HG03066 (cell line): ENCODE measurements around the gene ABCA13.

ENCODE experiments used
- ATAC-seq: cut with Tn5 transposase; IDR thresholded peaks from one replicate; pipeline ENCODE4 v1.9.1; 2021; ENCODE audit warnings: low read depth; ENCODE audit not compliant: unreplicated experiment

Gene ABCA13

GRCh38 chr7:48610705-48611104, 439.4 kb downstream of the ABCA13 start:
- no peak for ATAC-seq

GRCh38 chr7:48611993-48612392, 440.7 kb downstream of the ABCA13 start:
- no peak for ATAC-seq

- no peak for ATAC-seq
Measured at GRCh38 chr7:48617508-48617907, 446.2 kb downstream of the ABCA13 start.

DNA sequence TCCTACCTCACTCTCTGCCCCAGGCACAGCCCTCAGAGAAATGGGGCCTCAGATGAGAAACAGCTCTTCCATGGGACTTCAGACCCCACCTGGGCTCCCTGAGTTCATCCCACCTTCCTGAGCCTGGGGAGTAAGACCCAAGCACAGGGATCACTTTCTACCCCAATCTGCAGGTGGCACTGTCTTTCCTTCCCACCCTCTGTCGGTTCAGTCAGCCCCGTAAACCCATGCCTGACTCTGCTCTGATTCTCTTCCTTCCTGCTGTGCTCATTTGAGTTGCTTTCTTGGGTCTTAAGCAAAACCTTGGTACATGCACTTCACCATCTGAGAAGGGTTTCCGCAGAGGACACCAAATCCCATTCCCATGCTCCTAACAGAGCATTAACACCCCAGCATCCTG, 446.7 kb downstream of the ABCA13 start:
- ATAC-seq = no peak

GRCh38 chr7:48621076-48621475, 449.8 kb downstream of the ABCA13 start:
- ATAC-seq = no peak

- ATAC-seq = no peak
Measured at GRCh38 chr7:48627164-48627563, 455.9 kb downstream of the ABCA13 start.

- no peak for ATAC-seq
Measured at GRCh38 chr7:48628793-48629349, 457.6 kb downstream of the ABCA13 start.

DNA sequence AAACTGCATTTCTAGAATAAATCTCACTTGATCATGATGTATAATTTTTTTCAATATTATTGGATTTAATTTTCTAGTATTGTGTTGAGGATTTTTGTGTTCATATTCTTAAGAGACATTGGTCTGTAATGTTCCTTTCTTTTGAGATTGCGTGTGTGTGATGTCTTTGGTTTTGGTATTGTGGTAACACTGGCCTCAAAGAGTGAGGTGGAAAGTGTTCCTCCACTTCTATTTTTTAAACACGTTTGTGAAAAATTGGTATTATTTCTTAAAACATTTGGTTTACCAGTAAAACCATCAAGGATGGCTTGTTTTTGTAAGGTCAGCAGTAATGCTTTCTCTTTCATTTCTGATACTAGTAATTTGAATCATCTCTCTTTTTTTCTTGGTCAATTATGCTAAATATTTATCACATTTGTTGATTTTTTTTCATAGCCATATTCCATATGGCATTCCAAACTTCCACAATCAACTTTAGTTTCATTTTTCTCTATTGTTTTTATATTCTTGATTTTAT, 462.9 kb downstream of the ABCA13 start:
- ATAC-seq = no peak

- ATAC-seq = no peak
Measured at GRCh38 chr7:48635796-48636195, 464.5 kb downstream of the ABCA13 start.

DNA sequence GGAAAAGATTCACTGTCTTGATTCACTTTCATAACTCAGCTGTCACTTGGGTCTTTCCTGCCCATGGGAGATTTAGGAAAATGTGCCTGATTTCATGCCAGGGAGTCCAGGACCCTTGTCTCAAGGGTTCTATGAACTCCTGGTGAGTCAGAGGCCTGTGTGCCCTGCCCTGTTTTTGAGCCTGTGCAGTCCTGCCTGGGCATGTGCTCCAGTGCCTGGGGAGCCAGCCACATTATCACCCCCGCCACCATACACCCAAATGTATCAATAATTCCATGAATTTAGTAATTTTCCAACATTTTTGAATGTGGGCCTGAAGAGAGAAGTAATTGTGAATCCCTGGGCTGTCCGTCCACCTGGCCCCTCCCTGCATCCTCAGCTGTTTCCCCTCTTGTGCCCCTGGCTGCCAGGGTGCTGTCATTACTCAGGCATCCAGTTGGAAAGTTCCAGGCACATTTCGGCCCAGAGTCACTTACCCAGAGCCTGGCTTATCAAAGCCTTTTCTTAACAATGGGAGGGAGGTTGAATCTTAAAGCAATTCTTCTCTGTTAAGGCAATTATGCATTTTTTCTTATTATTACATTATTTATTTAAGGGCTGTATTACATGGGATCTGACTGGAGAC, 465.2 kb downstream of the ABCA13 start:
- ATAC-seq = no peak

GRCh38 chr7:48637382-48637781, 466.1 kb downstream of the ABCA13 start:
- ATAC-seq = no peak

DNA sequence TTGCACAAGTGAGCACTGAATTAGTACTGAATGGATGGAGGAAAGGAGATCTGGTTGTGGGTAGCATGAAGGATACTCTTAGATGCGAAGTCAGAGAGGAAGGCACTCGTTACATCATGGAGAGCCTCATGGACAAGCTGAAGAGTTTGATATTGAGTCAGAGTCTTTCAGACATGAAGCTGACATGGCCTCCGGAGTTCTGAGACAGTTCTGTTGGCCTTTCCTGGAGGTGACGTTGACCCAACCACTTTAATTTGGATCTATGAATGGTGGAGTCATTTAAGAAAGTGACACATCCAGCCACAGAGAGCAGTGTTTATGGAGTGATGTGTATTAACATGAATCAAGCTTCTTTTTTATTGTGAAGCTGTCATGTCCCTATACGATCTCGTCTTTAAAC, 466.8 kb downstream of the ABCA13 start:
- no peak for ATAC-seq

- ATAC-seq = no peak
Measured at GRCh38 chr7:48643431-48644013, 472.3 kb downstream of the ABCA13 start.

DNA sequence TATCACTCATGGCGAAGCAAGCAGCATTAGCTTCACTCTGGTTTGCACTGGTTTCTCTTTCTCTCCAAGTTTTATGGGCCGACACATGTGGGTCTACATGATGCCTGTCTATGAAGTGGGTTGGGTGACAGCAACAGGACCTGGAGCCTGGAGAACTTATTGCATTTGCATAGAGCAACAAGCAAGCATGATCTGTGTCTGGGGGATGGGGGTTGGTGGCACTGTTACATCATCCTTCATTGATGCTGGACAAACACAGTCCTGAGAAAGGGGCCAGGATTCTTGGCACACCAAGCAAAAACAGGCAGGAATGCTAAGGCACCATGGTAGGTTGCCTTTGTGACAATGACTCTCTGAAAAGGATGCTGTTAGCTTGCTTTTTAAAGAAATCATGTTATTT, 486.9 kb downstream of the ABCA13 start:
- ATAC-seq = no peak

DNA sequence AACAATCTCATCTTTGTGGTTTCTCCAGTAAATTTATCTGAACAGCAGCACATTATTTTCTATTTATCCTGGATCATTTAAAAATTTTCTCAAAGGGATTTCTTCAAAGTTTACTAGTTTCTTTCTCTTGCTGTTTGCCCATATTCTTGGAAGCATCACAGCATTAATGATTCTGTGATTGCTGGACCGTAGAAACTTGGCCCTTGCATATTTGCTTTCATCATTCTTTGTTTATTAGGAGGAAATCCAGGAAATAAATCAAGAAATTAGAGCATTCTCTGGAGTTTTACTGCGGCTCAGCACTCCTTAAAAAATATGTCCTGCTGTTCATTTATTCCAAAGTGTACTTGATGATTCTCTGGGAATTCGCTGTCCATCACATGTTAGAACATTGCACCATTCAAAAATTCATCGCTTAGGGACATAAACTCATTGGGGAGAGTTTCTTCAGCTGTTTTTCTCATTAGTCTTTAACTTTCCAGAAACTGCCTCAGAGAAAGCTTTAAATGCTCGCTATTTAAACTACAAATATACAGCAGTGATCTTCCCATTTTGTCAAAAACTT, 489.1 kb downstream of the ABCA13 start:
- no peak for ATAC-seq

DNA sequence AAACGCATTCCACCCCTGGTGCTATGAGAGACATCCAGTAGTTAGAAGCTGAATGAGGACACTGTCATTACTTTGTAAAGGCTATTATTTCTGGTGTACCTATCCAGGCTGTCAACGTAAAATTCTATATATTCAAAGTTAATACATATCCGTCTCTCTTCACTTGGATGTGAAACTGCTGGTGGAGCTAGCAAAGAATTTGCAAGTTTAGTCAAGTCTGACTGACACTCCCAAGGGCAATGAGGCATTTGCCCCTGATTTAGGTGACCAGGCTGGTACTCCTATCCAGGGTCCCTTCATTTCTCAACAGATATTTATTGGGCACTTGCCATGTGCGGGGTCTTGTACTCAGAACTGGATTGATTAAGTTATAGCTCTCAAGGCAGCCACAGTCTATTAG, 493.0 kb downstream of the ABCA13 start:
- ATAC-seq = no peak

- no peak for ATAC-seq
Measured at GRCh38 chr7:48665353-48666135, 494.3 kb downstream of the ABCA13 start.

- ATAC-seq = no peak
Measured at GRCh38 chr7:48667407-48667806, 496.1 kb downstream of the ABCA13 start.

DNA sequence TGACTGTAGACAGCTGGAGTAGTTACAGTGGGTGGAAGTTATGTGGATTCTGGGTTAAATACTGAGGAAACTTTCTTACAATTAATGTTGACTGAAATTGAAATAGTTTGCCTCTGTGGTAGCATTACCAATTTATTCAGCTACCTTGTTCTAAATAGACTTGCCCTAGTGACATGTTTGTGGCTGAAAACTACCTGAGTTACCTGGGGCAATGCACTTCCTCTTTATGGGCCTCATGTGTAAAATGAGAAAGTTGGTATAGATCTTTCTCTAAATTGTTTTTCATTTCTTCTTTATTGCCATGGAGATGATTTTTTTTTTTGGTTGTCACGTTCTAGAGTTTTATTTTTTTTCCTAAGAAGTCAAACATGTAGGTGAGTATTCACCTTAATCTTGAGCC, 500.4 kb downstream of the ABCA13 start:
- no peak for ATAC-seq

GRCh38 chr7:48681006-48681405, 509.7 kb downstream of the ABCA13 start:
- ATAC-seq = no peak

DNA sequence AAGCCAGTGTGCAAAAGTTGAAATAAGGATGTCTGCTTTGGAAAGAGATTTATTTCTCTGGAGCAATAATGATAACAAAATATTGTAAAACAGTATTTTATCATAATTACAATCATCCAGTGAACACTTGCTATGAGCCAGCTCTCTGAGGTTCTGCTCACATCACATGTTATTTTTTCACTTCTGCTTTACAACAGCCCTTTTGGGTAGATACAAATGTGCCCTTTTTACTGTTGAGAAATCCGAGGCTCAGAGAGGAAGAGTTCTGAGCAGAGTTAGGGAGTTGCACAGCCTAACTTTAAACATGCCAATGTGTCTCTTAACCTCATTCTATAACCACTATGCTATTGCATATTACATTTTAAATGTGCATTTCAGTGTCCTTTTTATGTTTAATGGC, 520.5 kb downstream of the ABCA13 start:
- ATAC-seq = no peak
